ENCODE measurements around the gene TRA2B. TPM values are rescaled to one million over a fixed set of nuclear protein-coding genes. Genes with fewer than 3 reads are reported as not detected.
"Not testable (repeated sequence)": the region's sequence is repeated elsewhere in the genome, so short reads cannot be mapped to it uniquely, and the experiment has no call there.

The TRA2B gene
- total RNA-seq, 1 donor from 2014 or later = 103 TPM

GRCh38 chr3:185914911-185915629, 22.7 kb downstream of the TRA2B start:
- Histone ChIP-seq H3K36me3 (peaks cover 75% of the 10 kb centered on the region), H3K9me3 (no peaks in the 10 kb centered on the region)
- TF ChIP-seq, protein P1, sequence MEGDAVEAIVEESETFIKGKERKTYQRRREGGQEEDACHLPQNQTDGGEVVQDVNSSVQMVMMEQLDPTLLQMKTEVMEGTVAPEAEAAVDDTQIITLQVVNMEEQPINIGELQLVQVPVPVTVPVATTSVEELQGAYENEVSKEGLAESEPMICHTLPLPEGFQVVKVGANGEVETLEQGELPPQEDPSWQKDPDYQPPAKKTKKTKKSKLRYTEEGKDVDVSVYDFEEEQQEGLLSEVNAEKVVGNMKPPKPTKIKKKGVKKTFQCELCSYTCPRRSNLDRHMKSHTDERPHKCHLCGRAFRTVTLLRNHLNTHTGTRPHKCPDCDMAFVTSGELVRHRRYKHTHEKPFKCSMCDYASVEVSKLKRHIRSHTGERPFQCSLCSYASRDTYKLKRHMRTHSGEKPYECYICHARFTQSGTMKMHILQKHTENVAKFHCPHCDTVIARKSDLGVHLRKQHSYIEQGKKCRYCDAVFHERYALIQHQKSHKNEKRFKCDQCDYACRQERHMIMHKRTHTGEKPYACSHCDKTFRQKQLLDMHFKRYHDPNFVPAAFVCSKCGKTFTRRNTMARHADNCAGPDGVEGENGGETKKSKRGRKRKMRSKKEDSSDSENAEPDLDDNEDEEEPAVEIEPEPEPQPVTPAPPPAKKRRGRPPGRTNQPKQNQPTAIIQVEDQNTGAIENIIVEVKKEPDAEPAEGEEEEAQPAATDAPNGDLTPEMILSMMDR (IDR thresholded peaks at IDR 0.05) = no peak

DNA sequence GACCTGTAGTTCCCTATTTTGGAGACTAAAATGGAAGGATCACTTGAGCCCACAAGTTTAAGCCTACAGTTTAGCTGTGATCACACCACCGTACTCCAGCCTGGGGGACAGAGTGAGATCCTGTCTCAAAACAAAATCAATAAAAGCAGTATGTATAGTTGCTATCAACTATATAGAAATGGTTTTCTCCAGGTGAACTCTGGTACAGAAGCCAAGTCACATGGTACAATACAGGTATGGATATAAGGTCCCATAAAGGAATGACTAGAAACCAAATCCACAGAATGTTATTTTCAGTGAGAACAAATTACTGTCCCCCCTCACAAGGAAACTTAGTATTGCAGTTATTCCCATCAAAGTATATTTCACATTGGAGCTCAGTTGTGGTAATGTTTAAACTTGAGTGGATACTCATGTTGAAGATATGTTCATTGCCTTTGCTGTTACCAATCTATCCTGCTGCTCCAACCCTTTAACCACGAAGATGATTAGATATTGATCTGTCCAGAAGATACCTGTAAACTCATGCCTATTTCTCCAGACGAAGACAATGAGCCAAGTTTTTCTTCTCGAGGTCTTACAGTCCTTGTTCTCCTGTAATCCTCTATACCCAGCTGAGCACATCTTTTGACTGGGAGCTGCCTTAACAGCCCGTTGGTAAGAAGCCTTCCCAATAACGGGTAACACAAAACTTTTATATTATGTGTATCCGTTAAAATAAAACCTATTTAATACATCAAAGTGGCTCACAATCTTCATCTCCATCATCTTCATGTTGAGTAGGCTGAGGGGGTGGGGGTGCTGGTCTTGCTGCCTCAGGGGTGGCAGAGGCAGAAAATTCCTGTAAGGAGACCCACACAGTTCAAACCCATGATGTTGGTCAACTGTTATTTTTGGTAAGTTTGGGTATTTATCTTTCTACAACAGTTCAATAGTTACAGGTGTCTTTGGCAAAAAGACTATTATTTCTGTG, 24.6 kb downstream of the TRA2B start:
- DNase-seq (no peak), ATAC-seq (peak; percentile 16 to 31)
- TF ChIP-seq, protein P1 (IDR thresholded peaks at IDR 0.05) = no peak
- Histone ChIP-seq H3K9me3 (no peaks in the 10 kb centered on the region), H3K27ac (no peak overlapping the region), H3K4me1 (no peaks in the 10 kb centered on the region), H3K27me3 (ENCODE audit: low read depth) (no peaks in the 10 kb centered on the region), H3K4me3 (no peak overlapping the region), H3K36me3 (peaks cover 56% of the 10 kb centered on the region)
- intact Hi-C loops (cut with DNase I) = no loop called here

More at GRCh38 chr3:185914911-185915629, 22.7 kb downstream of the TRA2B start:
- H3K27me3 ChIP-seq (ENCODE audit: low read depth) = no peaks in the 10 kb centered on the region
- H3K4me3 ChIP-seq = no peak overlapping the region
- DNase-seq = no peak
- H3K27ac ChIP-seq = no peak overlapping the region
- no peaks in the 10 kb centered on the region for H3K4me1 ChIP-seq
- intact Hi-C loops (cut with DNase I) = no loop called here
- ATAC-seq = no peak

- Histone ChIP-seq H3K36me3 (peaks cover 49% of the 10 kb centered on the region), H3K27ac (no peak overlapping the region), H3K9me3 (no peaks in the 10 kb centered on the region), H3K27me3 (ENCODE audit: low read depth) (no peaks in the 10 kb centered on the region), H3K4me1 (no peaks in the 10 kb centered on the region), H3K4me3 (no peak overlapping the region)
- intact Hi-C loops (cut with DNase I) = no loop called here
- TF ChIP-seq, protein P1 (IDR thresholded peaks at IDR 0.05) = no peak
- DNase-seq (no peak), ATAC-seq (peak in 1 of 2 donors; percentile 3)
Measured at GRCh38 chr3:185912512-185912911, 25.3 kb downstream of the TRA2B start.

DNA sequence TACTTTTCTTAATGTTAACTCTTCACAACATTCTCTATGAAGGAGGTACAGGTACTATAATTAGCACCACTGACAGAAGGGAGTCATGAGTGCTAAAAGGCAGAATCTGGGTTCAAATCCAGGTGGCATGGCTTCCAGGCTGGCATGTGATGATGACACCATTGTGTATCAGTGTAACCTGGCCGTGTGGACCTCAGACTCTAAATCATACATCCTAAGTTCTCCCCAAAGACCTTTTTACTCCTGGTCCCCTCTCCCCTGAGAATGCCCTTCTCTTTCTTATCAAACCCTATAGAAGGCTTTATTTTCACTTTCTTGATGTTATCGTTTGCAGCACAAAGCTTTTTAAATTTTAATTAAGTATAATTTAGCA, 26.8 kb downstream of the TRA2B start:
- DNase-seq; H3K4me1 ChIP-seq; H3K27ac ChIP-seq; H3K9me3 ChIP-seq; H3K27me3 ChIP-seq (ENCODE audit: low read depth); H3K4me3 ChIP-seq; intact Hi-C loops (cut with DNase I): not testable (repeated sequence)
- ATAC-seq = peak; percentile 3 to 7
- peaks cover 35% of the 10 kb centered on the region for H3K36me3 ChIP-seq

- H3K27me3 ChIP-seq (ENCODE audit: low read depth); intact Hi-C loops (cut with DNase I); H3K9me3 ChIP-seq; H3K4me3 ChIP-seq; H3K27ac ChIP-seq; H3K4me1 ChIP-seq; DNase-seq: not testable (repeated sequence)
- ATAC-seq = peak; percentile 17 to 54
- H3K36me3 ChIP-seq = peaks cover 29% of the 10 kb centered on the region
Measured at GRCh38 chr3:185910322-185911075, 27.3 kb downstream of the TRA2B start.

GRCh38 chr3:185909913-185910312, 27.9 kb downstream of the TRA2B start:
- intact Hi-C loops (cut with DNase I) = not testable (repeated sequence)
- H3K36me3 ChIP-seq = peaks cover 23% of the 10 kb centered on the region

More at GRCh38 chr3:185909913-185910312, 27.9 kb downstream of the TRA2B start:
- H3K27me3 ChIP-seq (ENCODE audit: low read depth); H3K4me3 ChIP-seq; H3K9me3 ChIP-seq; ATAC-seq; DNase-seq; H3K27ac ChIP-seq; H3K4me1 ChIP-seq: not testable (repeated sequence)
